OCI-LY7 (cell line): ENCODE measurements around the gene RSU1. TPM values are rescaled to one million over a fixed set of nuclear protein-coding genes. Genes with fewer than 3 reads are reported as not detected.

Source experiments
- BruUV-seq: library from RNA; stranded (reverse); fragments of 400-500 nt; replicated peaks from 2 replicates; lab custom pipeline; 2021; lab: Mats Ljungman, UMichigan
- CTCF ChIA-PET: fragments of 300-600 bp; sonication (Branson Sonifier 250); formaldehyde crosslinking; loops from one replicate; lab custom pipeline; 2022; ENCODE audit warnings: antibody characterized with exemption; ENCODE audit not compliant: unreplicated experiment; lab: Charles Lee
- POLR2A ChIA-PET: fragments of 300-600 bp; sonication (Branson Sonifier 250); formaldehyde crosslinking; loops from one replicate; lab custom pipeline; 2022; ENCODE audit warnings: antibody characterized with exemption; lab: Charles Lee
- DNase-seq: peaks from one replicate; pipeline ENCODE4 v3.0.0-alpha.2; 2015; ENCODE audit warnings: low spot score
- H2AFZ ChIP-seq: fragments of 200-600 bp; sonication (generic), shearing (Covaris generic); 2 replicates; pipeline ENCODE4 v1.6.1; 2014; ENCODE audit warnings: mild to moderate bottlenecking, antibody characterized with exemption, low read length, moderate library complexity
- H3K27ac ChIP-seq: fragments of 200-600 bp; sonication (generic); 2 replicates; pipeline ENCODE4 v1.5.1; 2014; ENCODE audit warnings: mixed run types, low read depth, mild to moderate bottlenecking, moderate library complexity, low read length, inconsistent platforms; ENCODE audit not compliant: poor library complexity, severe bottlenecking
- H3K36me3 ChIP-seq: fragments of 200-600 bp; sonication (generic); 2 replicates; pipeline ENCODE4 v1.6.1; 2014; ENCODE audit warnings: mild to moderate bottlenecking, antibody characterized with exemption, low read length, moderate library complexity, mixed read lengths; ENCODE audit not compliant: insufficient read depth
- H3K4me1 ChIP-seq: fragments of 200-600 bp; sonication (generic); 2 replicates; pipeline ENCODE4 v1.5.1; 2014; ENCODE audit warnings: mild to moderate bottlenecking, low read length; ENCODE audit not compliant: insufficient read depth, poor library complexity, severe bottlenecking
- H3K4me2 ChIP-seq: fragments of 200-600 bp; sonication (generic); 2 replicates; pipeline ENCODE4 v1.6.1; 2014; ENCODE audit warnings: mild to moderate bottlenecking, low read length
- H3K4me3 ChIP-seq: fragments of 200-600 bp; sonication (generic); 2 replicates; pipeline ENCODE4 v1.5.1; 2014; ENCODE audit warnings: mild to moderate bottlenecking, low read depth, low read length; ENCODE audit not compliant: poor library complexity, severe bottlenecking
- H3K79me2 ChIP-seq: fragments of 200-600 bp; sonication (generic); 2 replicates; pipeline ENCODE4 v1.6.1; 2016; ENCODE audit warnings: low read depth, mild to moderate bottlenecking, low read length, moderate library complexity, mixed read lengths; ENCODE audit not compliant: insufficient read depth
- H3K9me2 ChIP-seq: fragments of 200-600 bp; sonication (generic); 2 replicates; pipeline ENCODE4 v1.6.1; 2016; ENCODE audit warnings: mild to moderate bottlenecking, low read length, mixed read lengths; ENCODE audit not compliant: insufficient read depth
- H3K9me3 ChIP-seq: fragments of 200-600 bp; sonication (generic); 2 replicates; pipeline ENCODE4 v1.6.1; 2014; ENCODE audit warnings: mild to moderate bottlenecking, mixed run types, low read length, mixed read lengths
- H4K20me1 ChIP-seq: fragments of 200-600 bp; sonication (generic); 2 replicates; pipeline ENCODE4 v1.6.1; 2014; ENCODE audit warnings: mild to moderate bottlenecking, antibody characterized with exemption, low read length, moderate library complexity, mixed read lengths; ENCODE audit not compliant: insufficient read depth
- EZH2phosphoT487 ChIP-seq: fragments of 200-600 bp; sonication (generic); IDR thresholded peaks from 2 replicates; pipeline ENCODE4 v1.6.1; 2018; ENCODE audit warnings: low read depth, borderline replicate concordance, mild to moderate bottlenecking, mixed run types, antibody characterized with exemption, low read length, moderate library complexity, mixed read lengths
- intact Hi-C: fragments of 100-400 bp; cut with micrococcal nuclease; formaldehyde crosslinking; loops from one replicate; pipeline ENCODE4 v1.10.0; 2022; ENCODE audit not compliant: unreplicated experiment
- total RNA-seq, 2 experiments: library from RNA; depleted of rRNA in 1 of 2; stranded (reverse); fragments of >200 nt in 1 of 2; shearing (Covaris generic) in 1 of 2; gene quantifications; 2 replicates each; pipeline ENCODE4 v1.2.3, GENCODE V29; 2014 to 2022
- TF ChIP-seq, protein P1 (sequence below): fragments of 200-600 bp; sonication (generic); conservative IDR thresholded peaks from 2 replicates; pipeline ENCODE4 v1.5.1; 2014; ENCODE audit warnings: mild to moderate bottlenecking, antibody characterized with exemption, low read length, moderate library complexity, mixed read lengths

RSU1 gene
- total RNA-seq, 2 experiments from 2014 or later = 25.3 to 31.1 TPM

DNA sequence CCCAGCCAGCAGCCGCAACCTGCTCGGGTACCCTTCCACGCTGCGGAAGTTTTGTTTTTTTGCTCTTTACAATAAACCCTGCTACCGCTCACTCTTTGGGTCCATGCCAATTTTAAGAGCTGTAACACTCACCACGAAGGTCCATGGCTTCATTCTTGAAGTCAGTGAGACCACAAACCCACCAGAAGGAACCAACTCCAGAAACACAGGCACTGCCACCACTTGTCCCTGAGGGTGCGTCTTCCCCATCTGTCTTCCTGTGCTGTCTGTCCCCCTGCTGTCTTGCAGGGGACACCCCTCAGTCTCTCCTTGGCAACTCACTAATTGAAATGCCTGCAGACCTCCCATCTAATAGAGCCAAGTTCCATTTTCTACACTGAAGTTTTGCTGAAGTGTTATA is 48.5 kb upstream of the RSU1 start:
- BruUV-seq = no TSS peak
- Histone ChIP-seq H4K20me1 (no peaks in the 10 kb centered on the region), H3K9me2 (no peaks in the 10 kb centered on the region), H2AFZ (no peak overlapping the region), H3K4me2 (no peak overlapping the region), H3K4me1 (no peaks in the 10 kb centered on the region), H3K79me2 (no peaks in the 10 kb centered on the region), H3K36me3 (no peaks in the 10 kb centered on the region), H3K27ac (no peak overlapping the region), H3K4me3 (no peak overlapping the region), H3K9me3 (no peaks in the 10 kb centered on the region)
- POLR2A ChIA-PET = interaction anchor here (0.6 kb wide), 1 partner anchor 558 kb away, joined by 3 read pairs; no protein-coding TSS in a partner anchor
- no peak for DNase-seq
- CTCF ChIA-PET = no interaction called here
- TF ChIP-seq EZH2phosphoT487 = no peak
- TF ChIP-seq, protein P1, sequence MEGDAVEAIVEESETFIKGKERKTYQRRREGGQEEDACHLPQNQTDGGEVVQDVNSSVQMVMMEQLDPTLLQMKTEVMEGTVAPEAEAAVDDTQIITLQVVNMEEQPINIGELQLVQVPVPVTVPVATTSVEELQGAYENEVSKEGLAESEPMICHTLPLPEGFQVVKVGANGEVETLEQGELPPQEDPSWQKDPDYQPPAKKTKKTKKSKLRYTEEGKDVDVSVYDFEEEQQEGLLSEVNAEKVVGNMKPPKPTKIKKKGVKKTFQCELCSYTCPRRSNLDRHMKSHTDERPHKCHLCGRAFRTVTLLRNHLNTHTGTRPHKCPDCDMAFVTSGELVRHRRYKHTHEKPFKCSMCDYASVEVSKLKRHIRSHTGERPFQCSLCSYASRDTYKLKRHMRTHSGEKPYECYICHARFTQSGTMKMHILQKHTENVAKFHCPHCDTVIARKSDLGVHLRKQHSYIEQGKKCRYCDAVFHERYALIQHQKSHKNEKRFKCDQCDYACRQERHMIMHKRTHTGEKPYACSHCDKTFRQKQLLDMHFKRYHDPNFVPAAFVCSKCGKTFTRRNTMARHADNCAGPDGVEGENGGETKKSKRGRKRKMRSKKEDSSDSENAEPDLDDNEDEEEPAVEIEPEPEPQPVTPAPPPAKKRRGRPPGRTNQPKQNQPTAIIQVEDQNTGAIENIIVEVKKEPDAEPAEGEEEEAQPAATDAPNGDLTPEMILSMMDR = no peak
- intact Hi-C loops = no loop called here

DNA sequence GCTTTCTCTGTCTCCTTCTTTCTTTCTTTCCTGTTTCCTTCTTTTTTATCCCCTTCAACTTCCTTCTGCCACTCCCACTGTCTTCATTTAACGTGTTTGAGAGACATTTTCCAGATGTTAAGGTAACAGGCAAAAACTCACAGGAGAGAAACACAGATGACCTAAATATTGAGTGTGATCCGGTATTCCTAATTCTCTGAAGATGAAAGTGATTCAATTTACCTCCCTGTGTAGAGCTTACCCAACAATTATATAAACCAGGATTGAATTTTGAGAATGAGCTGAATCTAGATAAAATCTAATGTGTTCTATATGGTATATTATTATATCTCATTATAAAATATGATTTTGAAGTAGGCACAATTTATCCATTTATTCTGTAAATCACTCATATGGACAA is 46.5 kb upstream of the RSU1 start:
- H3K79me2 ChIP-seq = no peaks in the 10 kb centered on the region
- BruUV-seq = no TSS peak
- no peaks in the 10 kb centered on the region for H3K9me3 ChIP-seq
- intact Hi-C loops = no loop called here
- no peaks in the 10 kb centered on the region for H3K36me3 ChIP-seq
- no peak for TF ChIP-seq EZH2phosphoT487
- TF ChIP-seq, protein P1 = no peak
- no peak for DNase-seq
- no peak overlapping the region for H3K4me3 ChIP-seq
- no peak overlapping the region for H2AFZ ChIP-seq
- ChIA-PET POLR2A (interaction anchor here (0.6 to 0.8 kb wide), 7 partner anchors 8 to 1068 kb away, joined by 3 to 8 read pairs (median 3); no protein-coding TSS in a partner anchor), CTCF (no interaction called here)
- H3K9me2 ChIP-seq = no peaks in the 10 kb centered on the region
- H3K27ac ChIP-seq = no peak overlapping the region
- no peaks in the 10 kb centered on the region for H3K4me1 ChIP-seq
- no peak overlapping the region for H3K4me2 ChIP-seq
- H4K20me1 ChIP-seq = no peaks in the 10 kb centered on the region

DNA sequence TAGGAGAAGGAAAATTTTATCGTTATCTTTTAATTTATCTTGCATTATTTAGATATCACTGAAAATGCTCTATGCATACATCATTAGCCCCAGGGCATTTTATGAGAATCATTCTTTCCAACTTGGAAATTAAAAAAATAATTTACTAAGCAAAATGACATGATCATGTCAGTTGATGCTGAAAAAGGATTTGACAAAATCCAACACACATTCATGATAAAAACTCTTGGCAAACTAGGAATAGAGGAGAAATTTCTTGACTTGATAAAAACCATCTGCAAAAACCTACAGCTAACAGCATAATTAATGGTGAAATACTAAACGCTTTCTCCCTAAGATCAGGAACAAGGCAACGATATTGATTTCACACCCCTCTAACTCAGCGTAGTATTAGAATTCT is 40.2 kb upstream of the RSU1 start:
- Histone ChIP-seq H2AFZ (no peak overlapping the region), H3K79me2 (no peaks in the 10 kb centered on the region), H3K9me3 (no peaks in the 10 kb centered on the region), H4K20me1 (no peaks in the 10 kb centered on the region), H3K4me3 (no peak overlapping the region), H3K4me2 (no peak overlapping the region), H3K9me2 (no peaks in the 10 kb centered on the region), H3K36me3 (no peaks in the 10 kb centered on the region), H3K27ac (no peak overlapping the region), H3K4me1 (no peaks in the 10 kb centered on the region)
- ChIA-PET CTCF (no interaction called here), POLR2A (interaction anchor here (0.6 to 1.4 kb wide), 2 partner anchors 13 to 22 kb away, joined by 3 read pairs; no protein-coding TSS in a partner anchor)
- BruUV-seq = no TSS peak
- DNase-seq = no peak
- TF ChIP-seq, protein P1 = no peak
- TF ChIP-seq EZH2phosphoT487 = no peak
- intact Hi-C loops = no loop called here
